MM.1S (cell line): ENCODE results near the gene CERT1.

Source experiments
- EZH2 ChIP-seq: fragments of 300-600 bp; sonication (generic); optimal IDR thresholded peaks from 2 replicates; pipeline ENCODE3; 2017; ENCODE audit warnings: low read depth, mild to moderate bottlenecking, antibody characterized with exemption, low read length, mixed read lengths
- TF ChIP-seq, protein P1 (sequence below): fragments of 300-600 bp; sonication (generic); IDR thresholded peaks from 2 replicates; pipeline ENCODE4 v1.5.1; 2016; ENCODE audit warnings: antibody characterized with exemption, low read length, mixed read lengths

- TF ChIP-seq, protein P1, sequence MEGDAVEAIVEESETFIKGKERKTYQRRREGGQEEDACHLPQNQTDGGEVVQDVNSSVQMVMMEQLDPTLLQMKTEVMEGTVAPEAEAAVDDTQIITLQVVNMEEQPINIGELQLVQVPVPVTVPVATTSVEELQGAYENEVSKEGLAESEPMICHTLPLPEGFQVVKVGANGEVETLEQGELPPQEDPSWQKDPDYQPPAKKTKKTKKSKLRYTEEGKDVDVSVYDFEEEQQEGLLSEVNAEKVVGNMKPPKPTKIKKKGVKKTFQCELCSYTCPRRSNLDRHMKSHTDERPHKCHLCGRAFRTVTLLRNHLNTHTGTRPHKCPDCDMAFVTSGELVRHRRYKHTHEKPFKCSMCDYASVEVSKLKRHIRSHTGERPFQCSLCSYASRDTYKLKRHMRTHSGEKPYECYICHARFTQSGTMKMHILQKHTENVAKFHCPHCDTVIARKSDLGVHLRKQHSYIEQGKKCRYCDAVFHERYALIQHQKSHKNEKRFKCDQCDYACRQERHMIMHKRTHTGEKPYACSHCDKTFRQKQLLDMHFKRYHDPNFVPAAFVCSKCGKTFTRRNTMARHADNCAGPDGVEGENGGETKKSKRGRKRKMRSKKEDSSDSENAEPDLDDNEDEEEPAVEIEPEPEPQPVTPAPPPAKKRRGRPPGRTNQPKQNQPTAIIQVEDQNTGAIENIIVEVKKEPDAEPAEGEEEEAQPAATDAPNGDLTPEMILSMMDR, result no peak
- no peak for TF ChIP-seq EZH2
Observed at GRCh38 chr5:75514323-75514722, 2.9 kb upstream of the CERT1 start.
